DOHH2 (cell line): ENCODE results near the gene LRRC32.

Experiments
- CTCF ChIP-seq: fragments of 200-600 bp; sonication (generic); IDR thresholded peaks from one replicate; pipeline ENCODE4 v1.5.1; 2014; ENCODE audit warnings: antibody characterized with exemption, mild to moderate bottlenecking, low read depth, low read length; ENCODE audit not compliant: poor library complexity, severe bottlenecking
- EZH2phosphoT487 ChIP-seq: fragments of 200-600 bp; sonication (generic); IDR thresholded peaks from 2 replicates; pipeline ENCODE4 v1.6.1; 2017; ENCODE audit warnings: borderline replicate concordance, mild to moderate bottlenecking, antibody characterized with exemption, low read length, moderate library complexity, mixed read lengths

DNA sequence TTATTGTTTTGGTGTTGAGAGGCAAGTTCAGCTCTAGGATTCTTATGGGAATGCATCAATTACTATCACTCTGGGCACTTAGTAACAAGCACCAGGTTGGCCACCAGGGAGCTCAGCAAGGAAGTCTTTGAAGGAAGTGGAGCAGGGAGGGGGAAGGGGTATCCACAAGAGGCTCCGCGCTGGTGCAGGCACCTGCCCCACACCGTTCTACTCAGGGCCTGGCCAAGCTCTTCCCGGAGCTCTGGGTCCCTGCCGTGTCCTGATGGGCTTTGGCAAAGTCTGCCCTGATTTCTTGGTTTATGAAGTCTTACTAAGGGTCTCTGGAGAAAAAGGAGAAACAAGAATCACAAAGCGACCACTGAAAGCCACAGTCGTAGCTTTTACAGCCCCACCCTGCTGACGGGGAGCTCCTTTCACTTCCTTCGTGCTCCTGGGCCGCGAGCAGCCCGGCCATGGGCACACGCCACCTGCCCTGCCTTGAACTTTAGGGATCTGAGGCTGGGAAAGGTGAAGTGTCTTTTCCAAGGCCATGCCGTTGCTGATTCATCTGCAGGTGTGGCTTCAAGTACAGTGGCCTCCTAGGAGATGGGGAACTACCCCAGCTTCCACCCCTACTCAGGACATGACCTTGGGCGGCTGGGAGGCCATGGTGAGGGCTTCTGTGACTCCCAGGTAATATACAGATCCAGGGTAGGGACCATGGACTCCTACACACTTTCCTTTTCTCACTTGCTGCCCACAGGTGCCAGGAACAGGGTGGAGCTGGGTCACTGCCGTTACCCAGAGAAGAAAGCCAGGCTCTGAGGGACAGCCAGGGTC lies 15.9 kb upstream of the LRRC32 start:
- TF ChIP-seq CTCF = no peak
- no peak for TF ChIP-seq EZH2phosphoT487
